HepG2 (cell line): ENCODE measurements around the gene GMPR. TPM values are rescaled to one million over a fixed set of nuclear protein-coding genes. Genes with fewer than 3 reads are reported as not detected.

Experiments
- ATAC-seq: fragments of 200-7000 bp; cut with Tn5 transposase; 3 replicates; pipeline ENCODE4 v1.9.1; 2020; ENCODE audit warnings: mild to moderate bottlenecking, moderate library complexity
- BruUV-seq: library from RNA; stranded (reverse); fragments of 400-500 nt; replicated peaks from 2 replicates; lab custom pipeline; 2021; lab: Mats Ljungman, UMichigan
- CTCF ChIA-PET: fragments of 300-600 bp; formaldehyde crosslinking; extraction: SDS; loops from one replicate; lab custom pipeline; 2021; ENCODE audit warnings: low total read pairs, inconsistent platforms, low intra/inter-chr PET ratio; lab: Yijun Ruan, JAX
- POLR2A ChIA-PET: fragments of 350-600 bp; sonication (Branson Sonifier 250); formaldehyde crosslinking; loops from one replicate; lab custom pipeline; 2020; ENCODE audit warnings: antibody characterized with exemption, inconsistent platforms; lab: Yijun Ruan, JAX
- DNase-seq: peaks from one replicate; pipeline ENCODE4 v3.0.0-alpha.2; 2015; ENCODE audit warnings: low spot score
- FAIRE-seq: peaks from 3 replicates; lab custom pipeline; 2011; peaks lifted over from hg19 to GRCh38; lab: Jason Lieb, UNC
- H2AFZ ChIP-seq: one replicate; pipeline ENCODE4 v1.6.1; 2011; ENCODE audit warnings: low read length, inconsistent platforms
- H3K27ac ChIP-seq: fragments of 300-600 bp; 3 replicates; pipeline ENCODE4 v1.8.0; 2011; ENCODE audit warnings: mixed run types, mild to moderate bottlenecking, mixed read lengths, low read length, inconsistent platforms; ENCODE audit not compliant: insufficient read depth; ENCODE audit errors: extremely low read length
- H3K27me3 ChIP-seq, 2 experiments: fragments of 200-600 bp in 1 of 2; 2 replicates in 1 of 2; 3 replicates in 1 of 2; pipeline versions ENCODE4 v1.6.0 to v1.8.0; 2011; ENCODE audit warnings: low read length in 2 of 2, mild to moderate bottlenecking in 2 of 2, moderate library complexity in 2 of 2, inconsistent platforms in 1 of 2; ENCODE audit not compliant: insufficient read depth in 2 of 2, control insufficient read depth in 1 of 2
- H3K36me3 ChIP-seq, 2 experiments: fragments of 200-600 bp in 1 of 2; replicated peaks in 1 of 2; 2 replicates in 1 of 2; 3 replicates in 1 of 2; pipeline versions ENCODE4 v1.5.1 to v1.8.0; 2011; ENCODE audit warnings: low read length in 2 of 2, inconsistent platforms in 1 of 2; ENCODE audit not compliant: insufficient read depth in 2 of 2, control insufficient read depth in 1 of 2
- H3K4me1 ChIP-seq: 2 replicates; pipeline ENCODE4 v1.5.1; 2012; ENCODE audit warnings: low read length, inconsistent platforms; ENCODE audit not compliant: insufficient read depth
- H3K4me2 ChIP-seq: 2 replicates; pipeline ENCODE4 v1.6.0; 2011; ENCODE audit warnings: low read depth, low read length, inconsistent platforms
- H3K4me3 ChIP-seq, 3 experiments: fragments of 200-600 bp in 1 of 3; sonication (generic), shearing (Covaris generic) in 1 of 3; replicated peaks in 1 of 3; 2 replicates each; pipeline ENCODE4 v1.5.1; 2011 to 2016; ENCODE audit warnings: low read length in 3 of 3, inconsistent platforms in 2 of 3, low read depth in 2 of 3, mild to moderate bottlenecking in 2 of 3, control low read depth in 1 of 3, mixed read lengths in 1 of 3; ENCODE audit not compliant: insufficient read depth in 1 of 3
- H3K79me2 ChIP-seq: one replicate; pipeline ENCODE4 v1.6.1; 2011; ENCODE audit warnings: low read length, inconsistent platforms; ENCODE audit not compliant: insufficient read depth
- H3K9ac ChIP-seq: 2 replicates; pipeline ENCODE4 v1.6.0; 2011; ENCODE audit warnings: mild to moderate bottlenecking, low read depth, low read length, inconsistent platforms; ENCODE audit not compliant: insufficient read depth
- H3K9me3 ChIP-seq: 2 replicates; pipeline ENCODE4 v1.5.1; 2012; ENCODE audit warnings: mild to moderate bottlenecking, low read length
- H4K20me1 ChIP-seq: 2 replicates; pipeline ENCODE4 v1.6.0; 2011; ENCODE audit warnings: inconsistent platforms, mild to moderate bottlenecking, low read length, moderate library complexity; ENCODE audit not compliant: insufficient read depth
- ERF ChIP-seq: IDR thresholded peaks from 2 replicates; pipeline ENCODE4 v1.6.1; 2018; ENCODE audit warnings: missing biosample characterization, missing genetic modification reagents
- HIVEP1 ChIP-seq: sonication (generic); formaldehyde crosslinking; IDR thresholded peaks from 2 replicates; pipeline ENCODE4 v1.4.0; 2020; ENCODE audit warnings: mild to moderate bottlenecking, missing genetic modification reagents
- MEF2D ChIP-seq: sonication (generic); formaldehyde crosslinking; IDR thresholded peaks from 2 replicates; pipeline ENCODE4 v1.5.1; 2020; ENCODE audit warnings: mild to moderate bottlenecking, missing genetic modification reagents
- PRDM10 ChIP-seq: sonication (generic); formaldehyde crosslinking; IDR thresholded peaks from 2 replicates; pipeline ENCODE4 v1.4.0; 2020; ENCODE audit warnings: low read depth, missing genetic modification reagents
- TARDBP ChIP-seq: sonication (generic); formaldehyde crosslinking; IDR thresholded peaks from 2 replicates; pipeline ENCODE4 v1.8.0; 2022; ENCODE audit warnings: mild to moderate bottlenecking, missing genetic modification reagents
- TEF ChIP-seq: sonication (generic); formaldehyde crosslinking; IDR thresholded peaks from 2 replicates; pipeline ENCODE4 v1.5.0; 2020; ENCODE audit warnings: missing genetic modification reagents
- ZEB1 ChIP-seq: IDR thresholded peaks from 2 replicates; pipeline ENCODE4 v1.6.1; 2012; ENCODE audit warnings: mild to moderate bottlenecking, low read depth, inconsistent platforms; ENCODE audit not compliant: insufficient replicate concordance
- ZNF496 ChIP-seq: sonication (generic); formaldehyde crosslinking; IDR thresholded peaks from 2 replicates; pipeline ENCODE4 v1.8.1; 2023; ENCODE audit warnings: mild to moderate bottlenecking, moderate library complexity, missing genetic modification reagents; ENCODE audit not compliant: insufficient replicate concordance
- ZNF556 ChIP-seq: sonication (generic); formaldehyde crosslinking; IDR thresholded peaks from 2 replicates; pipeline ENCODE4 v1.4.0; 2020; ENCODE audit warnings: mild to moderate bottlenecking, missing genetic modification reagents, borderline replicate concordance
- ZNF564 ChIP-seq: sonication (generic); formaldehyde crosslinking; IDR thresholded peaks from 2 replicates; pipeline ENCODE4 v1.8.1; 2023; ENCODE audit warnings: mild to moderate bottlenecking, missing genetic modification reagents
- ZNF616 ChIP-seq: sonication (generic); formaldehyde crosslinking; IDR thresholded peaks from 2 replicates; pipeline ENCODE4 v1.5.0; 2020; ENCODE audit warnings: low read depth, mild to moderate bottlenecking, missing genetic modification reagents
- ZNF629 ChIP-seq: sonication (generic); formaldehyde crosslinking; conservative IDR thresholded peaks from 2 replicates; pipeline ENCODE4 v1.5.0; 2020; ENCODE audit warnings: missing genetic modification reagents
- ZNF883 ChIP-seq: sonication (generic); formaldehyde crosslinking; IDR thresholded peaks from 2 replicates; pipeline ENCODE4 v1.5.1; 2020; ENCODE audit warnings: mild to moderate bottlenecking, missing genetic modification reagents; ENCODE audit errors: not compliant biosample characterization
- WGBS: methylation state at CpG from one replicate; pipeline ENCODE4 v1.1.6; 2017; ENCODE audit warnings: low lambda C conversion rate; 5-methylcytosine and 5-hydroxymethylcytosine counted together
- in situ Hi-C: cut with HindIII; loops from 2 replicates; pipeline ENCODE4 v1.10.0; 2017; ENCODE audit warnings: low pct_unique_long_range_greater_than_20kb; ENCODE audit not compliant: extremely low pct_ligation_motif_present
- intact Hi-C: fragments of 100-400 bp; cut with micrococcal nuclease; formaldehyde crosslinking; loops from one replicate; pipeline ENCODE4 v1.10.0; 2022; ENCODE audit not compliant: unreplicated experiment
- polyA plus RNA-seq, 8 experiments: library from polyadenylated mRNA; depleted of rRNA in 3 of 8; stranded (reverse) in 7 of 8; unstranded in 1 of 8; fragments of >200 nt; fragmentation: Illumina TruSeq in 4 of 8; extraction: Trizol in 4 of 8; gene quantifications; 2 replicates each; pipeline versions ENCODE4 v1.2.1 to v1.2.3, GENCODE V29; 2011 to 2016; ENCODE audit warnings: low read depth in 4 of 8, missing spikeins in 1 of 8, mixed read lengths in 1 of 8; ENCODE audit not compliant: insufficient read depth in 1 of 8
- total RNA-seq, 5 experiments: library from RNA; depleted of rRNA; stranded (reverse); fragments of >200 nt; fragmentation: Illumina TruSeq; extraction: Trizol; gene quantifications; 2 replicates each; pipeline ENCODE4 v1.2.3, GENCODE V29; 2016; ENCODE audit warnings: low read depth in 1 of 5
- TF ChIP-seq, protein P1 (sequence below): sonication (generic); formaldehyde crosslinking; IDR thresholded peaks from 2 replicates; pipeline ENCODE4 v1.5.0; 2020; ENCODE audit warnings: mild to moderate bottlenecking, missing genetic modification reagents
- TF ChIP-seq, protein P2 (sequence below): sonication (generic); formaldehyde crosslinking; IDR thresholded peaks from 2 replicates; pipeline ENCODE4 v1.4.0; 2020; ENCODE audit warnings: missing genetic modification reagents

The GMPR gene
- total and polyA plus RNA-seq, 2 of the 13 experiments (the other 11 are each of a cell fraction or from before 2014, with no cell fraction given), result not detected

DNA sequence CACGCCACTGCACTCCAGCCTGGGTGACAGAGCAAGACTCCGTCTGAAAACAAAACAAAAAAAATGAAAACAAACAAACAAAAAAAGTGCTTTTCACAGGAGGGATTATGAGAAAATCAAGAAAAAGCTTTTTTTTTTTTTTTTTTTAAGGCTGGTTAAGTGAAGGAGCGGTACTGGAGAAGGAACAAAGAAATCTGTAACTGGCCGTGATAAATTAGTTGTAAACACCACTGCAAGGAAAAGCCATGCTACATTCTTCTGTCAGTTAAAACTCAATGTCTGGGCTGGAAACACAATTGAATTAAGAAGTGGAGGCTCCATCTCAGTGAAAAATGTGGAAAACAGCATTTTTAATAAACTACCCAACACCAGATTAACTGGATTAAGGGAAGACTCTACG is 6.3 kb upstream of the GMPR start:
- Histone ChIP-seq H3K4me2 (no peak overlapping the region), H3K9me3 (no peaks in the 10 kb centered on the region), H3K4me3 (no peak overlapping the region), H3K36me3 (no peaks in the 10 kb centered on the region), H4K20me1 (no peaks in the 10 kb centered on the region), H3K79me2 (no peaks in the 10 kb centered on the region), H2AFZ (no peak overlapping the region), H3K27me3 (peaks cover 0 to 58% of the 10 kb centered on the region in 2 experiments; a peak in 4 of 5 replicates), H3K9ac (no peak overlapping the region), H3K4me1 (no peaks in the 10 kb centered on the region), H3K27ac (no peak overlapping the region)
- CTCF ChIA-PET, result no interaction called here
- FAIRE-seq (no peak), ATAC-seq (no peak), DNase-seq (no peak)
- 48% methylated on average over 5 of the region's 5 CpGs for WGBS
- in situ Hi-C loops, result no loop called here
- intact Hi-C loops, result no loop called here
- POLR2A ChIA-PET, result no interaction called here
- no TSS peak for BruUV-seq
- TF ChIP-seq, protein P1, sequence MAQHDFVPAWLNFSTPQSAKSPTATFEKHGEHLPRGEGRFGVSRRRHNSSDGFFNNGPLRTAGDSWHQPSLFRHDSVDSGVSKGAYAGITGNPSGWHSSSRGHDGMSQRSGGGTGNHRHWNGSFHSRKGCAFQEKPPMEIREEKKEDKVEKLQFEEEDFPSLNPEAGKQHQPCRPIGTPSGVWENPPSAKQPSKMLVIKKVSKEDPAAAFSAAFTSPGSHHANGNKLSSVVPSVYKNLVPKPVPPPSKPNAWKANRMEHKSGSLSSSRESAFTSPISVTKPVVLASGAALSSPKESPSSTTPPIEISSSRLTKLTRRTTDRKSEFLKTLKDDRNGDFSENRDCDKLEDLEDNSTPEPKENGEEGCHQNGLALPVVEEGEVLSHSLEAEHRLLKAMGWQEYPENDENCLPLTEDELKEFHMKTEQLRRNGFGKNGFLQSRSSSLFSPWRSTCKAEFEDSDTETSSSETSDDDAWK, result no peak
- TF ChIP-seq ZNF616 (CRISPR knock-in tag) (no peak), ZNF556 (CRISPR knock-in tag) (no peak), ERF (CRISPR knock-in tag) (no peak), ZNF629 (CRISPR knock-in tag) (no peak), ZNF496 (CRISPR knock-in tag) (no peak), MEF2D (no peak), ZNF564 (CRISPR knock-in tag) (no peak), HIVEP1 (CRISPR knock-in tag) (no peak), PRDM10 (CRISPR knock-in tag) (no peak), TEF (no peak), ZNF883 (no peak), ZEB1 (no peak), TARDBP (CRISPR knock-in tag) (no peak)
- TF ChIP-seq, protein P2, sequence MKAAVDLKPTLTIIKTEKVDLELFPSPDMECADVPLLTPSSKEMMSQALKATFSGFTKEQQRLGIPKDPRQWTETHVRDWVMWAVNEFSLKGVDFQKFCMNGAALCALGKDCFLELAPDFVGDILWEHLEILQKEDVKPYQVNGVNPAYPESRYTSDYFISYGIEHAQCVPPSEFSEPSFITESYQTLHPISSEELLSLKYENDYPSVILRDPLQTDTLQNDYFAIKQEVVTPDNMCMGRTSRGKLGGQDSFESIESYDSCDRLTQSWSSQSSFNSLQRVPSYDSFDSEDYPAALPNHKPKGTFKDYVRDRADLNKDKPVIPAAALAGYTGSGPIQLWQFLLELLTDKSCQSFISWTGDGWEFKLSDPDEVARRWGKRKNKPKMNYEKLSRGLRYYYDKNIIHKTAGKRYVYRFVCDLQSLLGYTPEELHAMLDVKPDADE (CRISPR knock-in tag), result no peak
